A673 (cell line): Measurements from ENCODE around the gene PARP8.

Source experiments
- CTCF ChIP-seq: fragments of 300-800, 200-600 bp; sonication (generic); conservative IDR thresholded peaks from 2 replicates; pipeline ENCODE4 v1.5.1; 2017; ENCODE audit warnings: low read depth, mild to moderate bottlenecking, antibody characterized with exemption, low read length, moderate library complexity, mixed read lengths
- EZH2 ChIP-seq: fragments of 200-600 bp; sonication (generic); IDR thresholded peaks from 2 replicates; pipeline ENCODE4 v1.6.1; 2017; ENCODE audit warnings: borderline replicate concordance, low read depth, mild to moderate bottlenecking, mixed read lengths, antibody characterized with exemption, low read length; ENCODE audit not compliant: poor library complexity, severe bottlenecking

GRCh38 chr5:50856401-50857119 is 190.1 kb downstream of the PARP8 start:
- no peak for TF ChIP-seq CTCF
- TF ChIP-seq EZH2, result no peak
